Stimulated activated CD8-positive, alpha-beta memory T cell treated with anti-CD3 and anti-CD28 coated beads, Interleukin-4, amount 100 ng/mL, for 24 hours (primary cell): ENCODE measurements around the gene CCHCR1.
"Not testable (repeated sequence)": the region's sequence is repeated elsewhere in the genome, so short reads cannot be mapped to it uniquely, and the experiment has no call there.

Experiments used
- DNase-seq: peaks from one replicate; pipeline ENCODE4 v3.0.0-alpha.2; 2020; ENCODE audit warnings: low read depth

The CCHCR1 gene

GRCh38 chr6:31180500-31180899, 22.9 kb upstream of the CCHCR1 start:
- peak; percentile 26 for DNase-seq

- DNase-seq, result no peak
These were observed 22.3 kb upstream of the CCHCR1 start for GRCh38 chr6:31179896-31180295.

- no peak for DNase-seq
These were observed 21.4 kb upstream of the CCHCR1 start for GRCh38 chr6:31179042-31179386.

GRCh38 chr6:31178143-31179041, 20.8 kb upstream of the CCHCR1 start:
- no peak for DNase-seq

GRCh38 chr6:31175971-31176370, 18.4 kb upstream of the CCHCR1 start:
- DNase-seq, result no peak

GRCh38 chr6:31174378-31174777, 16.8 kb upstream of the CCHCR1 start:
- DNase-seq, result no peak

GRCh38 chr6:31173406-31173805, 15.8 kb upstream of the CCHCR1 start:
- DNase-seq, result no peak

- no peak for DNase-seq
These were observed 15.4 kb upstream of the CCHCR1 start for GRCh38 chr6:31172973-31173384.

GRCh38 chr6:31171931-31172905, 14.6 kb upstream of the CCHCR1 start:
- DNase-seq, result no peak

- no peak for DNase-seq
These were observed 13.5 kb upstream of the CCHCR1 start for GRCh38 chr6:31170987-31171671.

GRCh38 chr6:31170600-31170881, 12.9 kb upstream of the CCHCR1 start, which contains the start of gene POU5F1:
TSS of gene POU5F1 (minus strand) at chr6:31170682. CDS start at chr6:31170620, 62 bp downstream.
- no peak for DNase-seq

GRCh38 chr6:31169858-31170599, 12.4 kb upstream of the CCHCR1 start:
- DNase-seq, result not testable (repeated sequence)

- no peak for DNase-seq
These were observed 11.7 kb upstream of the CCHCR1 start for GRCh38 chr6:31169123-31169857.

GRCh38 chr6:31168606-31169005, 11.0 kb upstream of the CCHCR1 start:
- DNase-seq, result no peak

GRCh38 chr6:31165986-31166385, 8.4 kb upstream of the CCHCR1 start:
- no peak for DNase-seq

GRCh38 chr6:31165064-31165832, 7.6 kb upstream of the CCHCR1 start:
- not testable (repeated sequence) for DNase-seq

- not testable (repeated sequence) for DNase-seq
These were observed 7.0 kb upstream of the CCHCR1 start for GRCh38 chr6:31164475-31165063.

GRCh38 chr6:31163922-31164321, 6.3 kb upstream of the CCHCR1 start:
- no peak for DNase-seq

GRCh38 chr6:31162463-31163165, 5.0 kb upstream of the CCHCR1 start:
- no peak for DNase-seq
